Right lobe of liver (tissue), 6 donors: ENCODE data around the gene NTM. TPM values are rescaled to one million over a fixed set of nuclear protein-coding genes. Genes with fewer than 3 reads are reported as not detected.
A peak's percentile ranks its signal among the peaks of the same experiment; 100 is the strongest.

Source experiments
- ATAC-seq, 4 donors: fragments of 200-7000 bp; cut with Tn5 transposase; one replicate each; pipeline ENCODE4 v1.9.1; 2020; ENCODE audit warnings: mild to moderate bottlenecking in 4 of 4, moderate library complexity in 4 of 4
- DNase-seq, 3 donors: peaks; one replicate each; pipeline ENCODE4 v3.0.0-alpha.2; 2020
- H3K27ac ChIP-seq, 3 donors: fragments of 200-600 bp; one replicate each; pipeline ENCODE4 v1.8.0; 2022
- H3K27me3 ChIP-seq, 2 donors: fragments of 200-600 bp; one replicate each; pipeline ENCODE4 v1.8.0; 2022
- H3K36me3 ChIP-seq, 4 donors: fragments of 200-600 bp; sonication (generic) in 1 of 4; one replicate each; pipeline versions ENCODE4 v1.5.1 to v1.8.0; 2017 to 2022; ENCODE audit warnings: control low read depth in 1 of 4
- H3K4me1 ChIP-seq, 4 donors: fragments of 200-600 bp; sonication (generic) in 1 of 4; one replicate each; pipeline versions ENCODE4 v1.5.1 to v1.8.0; 2017 to 2022; ENCODE audit warnings: control low read depth in 1 of 4
- H3K4me3 ChIP-seq, 3 donors: fragments of 200-600 bp; one replicate each; pipeline ENCODE4 v1.8.0; 2022
- H3K9me3 ChIP-seq, 4 donors: fragments of 200-600 bp; sonication (generic) in 1 of 4; one replicate each; pipeline versions ENCODE4 v1.5.1 to v1.8.0; 2017 to 2022; ENCODE audit warnings: control low read depth in 1 of 4
- CTCF ChIP-seq, 4 donors: fragments of 200-600 bp in 3 of 4; fragments of 450-650 bp in 1 of 4; IDR thresholded peaks; one replicate each; pipeline versions ENCODE4 v1.5.1 to v1.8.0; 2016 to 2022; ENCODE audit warnings: antibody characterized with exemption in 4 of 4, mild to moderate bottlenecking in 2 of 4
- POLR2A ChIP-seq: fragments of 450-650 bp; IDR thresholded peaks from one replicate; pipeline ENCODE4 v1.6.1; 2017; ENCODE audit warnings: antibody characterized with exemption, mild to moderate bottlenecking
- WGBS: methylation state at CpG from one replicate; pipeline ENCODE4 v1.1.6; 2018; ENCODE audit warnings: low coverage, low lambda C conversion rate; ENCODE audit not compliant: insufficient coverage; ENCODE audit errors: missing lambda C conversion rate; 5-methylcytosine and 5-hydroxymethylcytosine counted together
- intact Hi-C, 2 donors: fragments of 100-400 bp; cut with DNase I; formaldehyde crosslinking; loops; one replicate each; pipeline versions ENCODE4 v1.11.2 to v1.14.1; 2022
- total RNA-seq, 6 experiments: library from RNA; depleted of rRNA in 2 of 6; stranded (reverse); fragments of >200 nt in 2 of 6; fragmentation: NEBNext Ultra II Directional in 3 of 6; extraction: Animal tissue kit (Norgen Biotek cat#: 25700) in 3 of 6; gene quantifications; one replicate each; pipeline versions ENCODE4 v1.1.0 to v1.2.4, GENCODE V29; 2016 to 2023
- donor health status: DM: no; HTN: yes; CAD: no.
- donor health status: DM: no; HTN: no; CAD: no.
- donor health status: DM: no; HTN: no; CAD: no.
- donor health status: DM: no; HTN: yes; CAD: no.
- donor health status: DM: no; HTN: yes; CAD: no.

The NTM gene
- total RNA-seq, 6 experiments from 2014 or later: 0.35 TPM; not detected in 5

- Histone ChIP-seq H3K9me3 (no peaks in the 10 kb centered on the region), H3K4me1 (no peaks in the 10 kb centered on the region), H3K27ac (no peak overlapping the region), H3K36me3 (no peaks in the 10 kb centered on the region), H3K4me3 (no peak overlapping the region), H3K27me3 (no peaks in the 10 kb centered on the region)
- DNase-seq: no peak
- TF ChIP-seq CTCF (IDR thresholded peaks at IDR 0.05) (no peak), POLR2A (no peak)
- ATAC-seq: no peak
- 53% methylated on average over 9 of the region's 10 CpGs for whole genome bisulfite sequencing
- intact Hi-C loops: no loop called here
Measured at GRCh38 chr11:132310390-132311375, 940.3 kb downstream of the NTM start.

- no peak for DNase-seq
- TF ChIP-seq POLR2A: no peak
- TF ChIP-seq CTCF (IDR thresholded peaks at IDR 0.05): no peak
- Histone ChIP-seq H3K36me3 (no peaks in the 10 kb centered on the region), H3K27ac (no peak overlapping the region), H3K9me3 (no peaks in the 10 kb centered on the region), H3K4me1 (no peaks in the 10 kb centered on the region), H3K4me3 (no peak overlapping the region), H3K27me3 (no peaks in the 10 kb centered on the region)
- ATAC-seq: no peak
- 88% methylated on average over 2 of the region's 2 CpGs for WGBS
- intact Hi-C loops: no loop called here
Measured at GRCh38 chr11:132311703-132312102, 941.3 kb downstream of the NTM start.

DNA sequence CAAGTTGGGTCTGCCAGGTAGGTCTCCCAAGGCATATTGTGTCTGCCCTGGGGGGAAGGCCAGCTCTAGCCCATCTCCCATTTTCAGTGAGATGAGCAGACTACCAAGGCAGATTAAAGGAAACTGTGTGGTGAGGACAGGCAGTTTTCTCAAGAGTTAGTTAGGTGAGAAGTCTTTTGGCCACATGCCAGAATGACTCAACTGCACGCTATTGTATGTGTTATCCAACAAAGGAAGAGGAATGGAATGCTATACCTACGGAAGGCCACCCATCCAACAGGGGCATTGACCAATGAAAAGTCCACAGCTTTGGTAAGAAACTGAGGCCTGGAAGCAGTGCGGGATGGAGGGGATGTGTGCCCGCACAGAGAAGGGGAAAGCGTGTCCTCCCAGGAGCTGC lies 941.7 kb downstream of the NTM start:
- no peak for ATAC-seq
- Histone ChIP-seq H3K36me3 (no peaks in the 10 kb centered on the region), H3K4me3 (no peak overlapping the region), H3K27ac (no peak overlapping the region), H3K4me1 (no peaks in the 10 kb centered on the region), H3K9me3 (no peaks in the 10 kb centered on the region), H3K27me3 (no peaks in the 10 kb centered on the region)
- intact Hi-C loops: no loop called here
- TF ChIP-seq POLR2A (no peak), CTCF (IDR thresholded peaks at IDR 0.05) (no peak)
- WGBS: 86% methylated on average over 5 of the region's 5 CpGs
- DNase-seq: no peak

DNA sequence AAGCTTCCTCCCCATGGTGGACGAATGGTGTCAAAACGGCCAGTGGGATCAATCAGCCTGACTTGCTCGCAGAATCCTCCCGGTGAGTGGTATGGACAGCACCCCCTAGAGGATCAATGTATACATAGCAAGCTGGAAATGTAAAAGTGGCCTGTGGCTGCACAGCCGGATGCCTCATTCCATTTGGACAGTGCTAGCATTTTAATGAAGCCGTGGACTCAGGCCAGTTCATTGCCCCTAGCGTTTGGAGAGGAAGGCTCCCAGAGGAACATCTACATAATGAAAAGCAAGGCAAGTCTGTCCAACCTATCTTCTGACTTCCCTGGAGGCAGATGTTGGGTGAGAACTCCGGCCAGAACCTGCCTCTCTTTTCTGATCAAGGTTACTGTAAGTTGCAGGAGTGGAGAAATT lies 942.3 kb downstream of the NTM start:
- H3K36me3 ChIP-seq: no peaks in the 10 kb centered on the region
- H3K27ac ChIP-seq: no peak overlapping the region
- no peaks in the 10 kb centered on the region for H3K4me1 ChIP-seq
- no peaks in the 10 kb centered on the region for H3K27me3 ChIP-seq
- H3K9me3 ChIP-seq: no peaks in the 10 kb centered on the region
- ATAC-seq (peak; percentile 35 to 72 (median 53)), DNase-seq (no peak)
- 26% methylated on average over 6 of the region's 8 CpGs for WGBS
- TF ChIP-seq POLR2A (no peak), CTCF (IDR thresholded peaks at IDR 0.05) (peak; percentile 18 to 54 (median 40))
- H3K4me3 ChIP-seq: no peak overlapping the region
- intact Hi-C loops: no loop called here
